Osteoblast (primary cell): ENCODE data around the gene TBL1X. TPM values are rescaled to one million over a fixed set of nuclear protein-coding genes. Genes with fewer than 3 reads are reported as not detected.

Experiments used
- DNase-seq: peaks from one replicate; pipeline ENCODE4 v3.0.0; 2011; ENCODE audit warnings: low spot score, mixed read lengths; ENCODE audit not compliant: insufficient read length; ENCODE audit errors: missing footprints
- H2AFZ ChIP-seq: 2 replicates; pipeline ENCODE4 v1.6.0; 2011; ENCODE audit warnings: mild to moderate bottlenecking, low read length
- H3K27ac ChIP-seq: 2 replicates; pipeline ENCODE4 v1.5.1; 2011; ENCODE audit warnings: mild to moderate bottlenecking, low read depth, low read length, moderate library complexity
- H3K27me3 ChIP-seq: 2 replicates; pipeline ENCODE4 v1.6.0; 2012; ENCODE audit warnings: mild to moderate bottlenecking, control low read depth, inconsistent platforms, low read length, moderate library complexity; ENCODE audit not compliant: insufficient read depth
- H3K36me3 ChIP-seq: 2 replicates; pipeline ENCODE4 v1.5.1; 2011; ENCODE audit warnings: mild to moderate bottlenecking, low read length, control low read depth, moderate library complexity; ENCODE audit not compliant: insufficient read depth
- H3K4me1 ChIP-seq: 2 replicates; pipeline ENCODE4 v1.5.1; 2011; ENCODE audit warnings: mild to moderate bottlenecking, low read length, control low read depth, moderate library complexity; ENCODE audit not compliant: insufficient read depth
- H3K4me2 ChIP-seq: 2 replicates; pipeline ENCODE4 v1.6.0; 2011; ENCODE audit warnings: mild to moderate bottlenecking, low read length; ENCODE audit not compliant: insufficient read depth
- H3K4me3 ChIP-seq: fragments of 200-600 bp; sonication (generic); 3 replicates; pipeline ENCODE4 v1.5.1; 2012; ENCODE audit warnings: mild to moderate bottlenecking, low read length, inconsistent platforms; ENCODE audit not compliant: insufficient read depth
- H3K79me2 ChIP-seq: 2 replicates; pipeline ENCODE4 v1.6.0; 2012; ENCODE audit warnings: mild to moderate bottlenecking, low read length, control low read depth, inconsistent platforms; ENCODE audit not compliant: insufficient read depth
- H3K9me3 ChIP-seq: 2 replicates; pipeline ENCODE4 v1.5.1; 2011; ENCODE audit warnings: low read depth, low read length, control low read depth
- H4K20me1 ChIP-seq: 2 replicates; pipeline ENCODE4 v1.6.0; 2012; ENCODE audit warnings: mild to moderate bottlenecking, low read length, control low read depth; ENCODE audit not compliant: insufficient read depth
- total RNA-seq: library from RNA; depleted of rRNA; stranded (reverse); fragments of >200 nt; gene quantifications from 2 replicates; pipeline ENCODE4 v1.2.3, GENCODE V29; 2012
- TF ChIP-seq, protein P1 (sequence below): IDR thresholded peaks from 2 replicates; pipeline ENCODE4 v1.5.1; 2011; ENCODE audit warnings: mild to moderate bottlenecking, low read depth, low read length, moderate library complexity; ENCODE audit errors: extremely low read depth

TBL1X gene
- total RNA-seq, 1 donor, result 15.2 TPM

DNA sequence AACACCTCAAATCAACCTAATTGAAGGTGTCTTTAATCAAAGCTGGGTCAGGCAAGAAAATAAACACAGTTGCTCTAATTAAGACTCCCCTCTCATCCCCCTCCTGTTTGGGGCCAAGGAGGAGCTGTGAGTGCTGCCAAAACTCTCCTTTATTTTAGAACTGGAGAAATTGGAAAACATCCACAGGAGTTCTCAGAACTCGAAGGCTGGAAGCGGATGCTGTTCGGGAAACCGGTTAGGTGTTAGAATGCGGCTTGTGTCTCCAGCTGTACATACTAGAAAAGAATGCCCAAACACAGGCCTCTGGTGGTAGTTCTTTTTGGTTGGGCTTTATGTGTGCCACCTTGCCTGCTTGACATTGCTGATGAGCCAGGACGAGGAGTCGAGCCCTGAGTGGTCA lies 182.6 kb downstream of the TBL1X start:
- no peaks in the 10 kb centered on the region for H3K27me3 ChIP-seq
- H3K4me1 ChIP-seq, result no peaks in the 10 kb centered on the region
- H3K79me2 ChIP-seq, result no peaks in the 10 kb centered on the region
- no peak for DNase-seq
- TF ChIP-seq, protein P1, sequence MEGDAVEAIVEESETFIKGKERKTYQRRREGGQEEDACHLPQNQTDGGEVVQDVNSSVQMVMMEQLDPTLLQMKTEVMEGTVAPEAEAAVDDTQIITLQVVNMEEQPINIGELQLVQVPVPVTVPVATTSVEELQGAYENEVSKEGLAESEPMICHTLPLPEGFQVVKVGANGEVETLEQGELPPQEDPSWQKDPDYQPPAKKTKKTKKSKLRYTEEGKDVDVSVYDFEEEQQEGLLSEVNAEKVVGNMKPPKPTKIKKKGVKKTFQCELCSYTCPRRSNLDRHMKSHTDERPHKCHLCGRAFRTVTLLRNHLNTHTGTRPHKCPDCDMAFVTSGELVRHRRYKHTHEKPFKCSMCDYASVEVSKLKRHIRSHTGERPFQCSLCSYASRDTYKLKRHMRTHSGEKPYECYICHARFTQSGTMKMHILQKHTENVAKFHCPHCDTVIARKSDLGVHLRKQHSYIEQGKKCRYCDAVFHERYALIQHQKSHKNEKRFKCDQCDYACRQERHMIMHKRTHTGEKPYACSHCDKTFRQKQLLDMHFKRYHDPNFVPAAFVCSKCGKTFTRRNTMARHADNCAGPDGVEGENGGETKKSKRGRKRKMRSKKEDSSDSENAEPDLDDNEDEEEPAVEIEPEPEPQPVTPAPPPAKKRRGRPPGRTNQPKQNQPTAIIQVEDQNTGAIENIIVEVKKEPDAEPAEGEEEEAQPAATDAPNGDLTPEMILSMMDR, result no peak
- no peak overlapping the region for H3K27ac ChIP-seq
- H4K20me1 ChIP-seq, result no peaks in the 10 kb centered on the region
- H2AFZ ChIP-seq, result no peak overlapping the region
- H3K4me3 ChIP-seq, result no peak overlapping the region
- no peaks in the 10 kb centered on the region for H3K36me3 ChIP-seq
- no peak overlapping the region for H3K4me2 ChIP-seq
- H3K9me3 ChIP-seq, result no peaks in the 10 kb centered on the region

DNA sequence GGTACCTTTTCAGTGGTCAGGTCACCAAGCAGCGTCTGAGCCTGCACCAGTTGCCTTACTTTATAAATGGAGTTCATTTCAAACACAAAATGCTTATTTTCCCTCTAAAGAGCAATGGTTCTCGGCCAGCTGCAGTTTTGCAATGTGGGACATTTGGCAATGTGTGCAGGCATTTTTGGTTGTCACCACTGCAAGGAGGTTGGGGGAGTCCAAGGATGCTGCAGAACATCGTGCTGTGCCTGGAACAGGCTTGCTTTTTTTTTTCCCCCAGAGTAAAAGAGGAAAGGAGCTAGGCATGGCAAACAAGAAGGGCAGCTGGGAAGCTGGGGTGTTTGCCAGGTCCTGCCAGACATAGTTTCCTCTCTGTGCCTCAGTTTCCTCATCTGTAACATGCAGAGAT lies 185.2 kb downstream of the TBL1X start:
- Histone ChIP-seq H3K27me3 (no peaks in the 10 kb centered on the region), H2AFZ (no peak overlapping the region), H3K27ac (no peak overlapping the region), H3K4me3 (no peak overlapping the region), H3K79me2 (no peaks in the 10 kb centered on the region), H4K20me1 (no peaks in the 10 kb centered on the region), H3K9me3 (no peaks in the 10 kb centered on the region), H3K36me3 (no peaks in the 10 kb centered on the region), H3K4me2 (no peak overlapping the region), H3K4me1 (no peaks in the 10 kb centered on the region)
- DNase-seq, result no peak
- TF ChIP-seq, protein P1, result no peak

DNA sequence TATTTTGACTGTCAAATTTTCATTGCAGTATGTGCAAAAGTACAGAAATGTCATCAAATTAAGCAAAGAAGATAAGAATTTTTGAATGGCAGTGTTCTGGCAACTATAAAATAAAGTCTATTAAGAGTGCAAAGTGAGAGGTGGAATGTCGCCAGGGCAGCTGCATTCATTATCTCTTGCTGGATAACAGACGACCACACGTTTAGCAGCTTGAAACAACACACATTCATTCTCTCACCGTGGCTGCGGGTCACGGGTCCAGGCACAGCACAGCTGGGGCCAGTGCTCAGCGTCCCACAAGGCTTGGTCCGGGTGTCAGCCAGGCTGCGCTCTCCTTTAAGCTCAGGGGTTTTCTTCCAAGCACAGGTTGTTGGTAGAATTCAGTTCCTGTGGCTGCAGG lies 186.9 kb downstream of the TBL1X start:
- H3K27me3 ChIP-seq, result no peaks in the 10 kb centered on the region
- no peaks in the 10 kb centered on the region for H4K20me1 ChIP-seq
- no peak for DNase-seq
- TF ChIP-seq, protein P1, result no peak
- H3K27ac ChIP-seq, result no peak overlapping the region
- H3K4me2 ChIP-seq, result no peak overlapping the region
- no peak overlapping the region for H3K4me3 ChIP-seq
- H3K79me2 ChIP-seq, result no peaks in the 10 kb centered on the region
- H3K36me3 ChIP-seq, result no peaks in the 10 kb centered on the region
- no peak overlapping the region for H2AFZ ChIP-seq
- H3K4me1 ChIP-seq, result no peaks in the 10 kb centered on the region
- H3K9me3 ChIP-seq, result no peaks in the 10 kb centered on the region

DNA sequence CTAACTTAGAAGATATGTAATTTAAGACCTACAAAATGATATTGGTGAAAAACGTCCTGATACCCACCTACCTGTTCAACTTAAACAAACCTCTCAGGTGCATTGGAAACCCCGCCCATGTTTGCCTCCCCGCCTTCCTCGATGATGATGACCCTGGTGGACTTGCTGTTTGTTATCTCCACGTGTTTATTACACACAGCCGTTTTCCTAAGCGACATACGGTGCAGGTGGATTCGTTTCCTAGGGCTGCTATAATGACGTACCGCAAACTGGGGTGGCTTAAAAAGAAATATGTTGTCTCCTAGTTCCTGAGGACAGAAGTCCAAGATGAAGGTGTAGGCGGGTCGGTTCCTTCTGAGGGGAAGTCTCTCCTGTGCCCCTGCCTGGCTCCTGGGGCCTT lies 190.1 kb downstream of the TBL1X start:
- H3K9me3 ChIP-seq, result no peaks in the 10 kb centered on the region
- no peak for DNase-seq
- H3K27me3 ChIP-seq, result no peaks in the 10 kb centered on the region
- TF ChIP-seq, protein P1, result no peak
- no peaks in the 10 kb centered on the region for H3K79me2 ChIP-seq
- no peaks in the 10 kb centered on the region for H3K4me1 ChIP-seq
- H2AFZ ChIP-seq, result no peak overlapping the region
- H3K36me3 ChIP-seq, result no peaks in the 10 kb centered on the region
- no peak overlapping the region for H3K4me3 ChIP-seq
- H3K27ac ChIP-seq, result no peak overlapping the region
- no peak overlapping the region for H3K4me2 ChIP-seq
- H4K20me1 ChIP-seq, result no peaks in the 10 kb centered on the region
